Measurements from ENCODE around the gene RNF187. TPM values are rescaled to one million over a fixed set of nuclear protein-coding genes. Genes with fewer than 3 reads are reported as not detected.
"Not testable (repeated sequence)": the region's sequence is repeated elsewhere in the genome, so short reads cannot be mapped to it uniquely, and the experiment has no call there.

Gene RNF187
- polyA plus RNA-seq, 3 donors = 27.7 to 35.0 (median 29.5) TPM

- WGBS, 3 donors = 91 to 93% (median 92%) methylated on average over 8 of the region's 8 CpGs
- no peak overlapping the region for H3K27ac ChIP-seq (ENCODE audit: low read depth, low read length)
Observed at GRCh38 chr1:228497817-228498216, 10.6 kb downstream of the RNF187 start.

- WGBS, 3 donors = 54 to 81% (median 61%) methylated on average over 8 of the region's 8 CpGs
- no peak overlapping the region for H3K27ac ChIP-seq (ENCODE audit: low read depth, low read length)
Observed at GRCh38 chr1:228500143-228500734, 13.1 kb downstream of the RNF187 start.

- WGBS, 3 donors = 25% methylated on average over 23 of the region's 23 CpGs
Observed at GRCh38 chr1:228500901-228501871, 14.0 kb downstream of the RNF187 start.

GRCh38 chr1:228502522-228502921, 15.3 kb downstream of the RNF187 start:
- WGBS, 3 donors = 86 to 92% (median 92%) methylated on average over 5 of the region's 5 CpGs
- H3K27ac ChIP-seq (ENCODE audit: low read depth, low read length) = no peak overlapping the region

More at GRCh38 chr1:228500901-228501871, 14.0 kb downstream of the RNF187 start:
- no peak overlapping the region for H3K27ac ChIP-seq (ENCODE audit: low read depth, low read length)

- 73 to 77% (median 75%) methylated on average over 9 to 10 of the region's 11 CpGs for WGBS, 3 donors
- not testable (repeated sequence) for H3K27ac ChIP-seq (ENCODE audit: low read depth, low read length)
Observed at GRCh38 chr1:228505944-228506343, 18.8 kb downstream of the RNF187 start.

- no peak overlapping the region for H3K27ac ChIP-seq (ENCODE audit: low read depth, low read length)
- 73 to 84% (median 75%) methylated on average over 9 of the region's 9 CpGs for WGBS, 3 donors
Observed at GRCh38 chr1:228507961-228508652, 20.9 kb downstream of the RNF187 start.

- H3K27ac ChIP-seq (ENCODE audit: low read depth, low read length) = no peak overlapping the region
- WGBS, 3 donors = 71 to 78% (median 75%) methylated on average over 6 of the region's 6 CpGs
Observed at GRCh38 chr1:228508840-228509415, 21.7 kb downstream of the RNF187 start.

GRCh38 chr1:228510101-228510802, 23.1 kb downstream of the RNF187 start:
- 52 to 67% (median 60%) methylated on average over 5 of the region's 5 CpGs for WGBS, 3 donors
- no peak overlapping the region for H3K27ac ChIP-seq (ENCODE audit: low read depth, low read length)

- no peak overlapping the region for H3K27ac ChIP-seq (ENCODE audit: low read depth, low read length)
- 55 to 75% (median 71%) methylated on average over 3 of the region's 3 CpGs for WGBS, 3 donors
Observed at GRCh38 chr1:228510803-228511413, 23.7 kb downstream of the RNF187 start.

- WGBS, 3 donors = 70 to 79% (median 77%) methylated on average over 13 of the region's 13 CpGs
Observed at GRCh38 chr1:228511546-228512445, 24.6 kb downstream of the RNF187 start.

GRCh38 chr1:228512781-228513198, 25.6 kb downstream of the RNF187 start:
- H3K27ac ChIP-seq (ENCODE audit: low read depth, low read length) = no peak overlapping the region
- 45 to 56% (median 53%) methylated on average over 4 of the region's 4 CpGs for WGBS, 3 donors

More at GRCh38 chr1:228511546-228512445, 24.6 kb downstream of the RNF187 start:
- no peak overlapping the region for H3K27ac ChIP-seq (ENCODE audit: low read depth, low read length)

- H3K27ac ChIP-seq (ENCODE audit: low read depth, low read length) = no peak overlapping the region
- WGBS, 3 donors = 38 to 57% (median 38%) methylated on average over 14 of the region's 14 CpGs
Observed at GRCh38 chr1:228513236-228513900, 26.2 kb downstream of the RNF187 start.

GRCh38 chr1:228514421-228514820, 27.2 kb downstream of the RNF187 start:
- WGBS, 3 donors = 71 to 82% (median 79%) methylated on average over 7 of the region's 7 CpGs
- H3K27ac ChIP-seq (ENCODE audit: low read depth, low read length) = no peak overlapping the region

- no peak overlapping the region for H3K27ac ChIP-seq (ENCODE audit: low read depth, low read length)
- 23 to 49% (median 26%) methylated on average over 2 of the region's 2 CpGs for WGBS, 3 donors
Observed at GRCh38 chr1:228515200-228515834, 28.1 kb downstream of the RNF187 start.

GRCh38 chr1:228517655-228518054, 30.5 kb downstream of the RNF187 start:
- 37 to 47% (median 45%) methylated on average over 2 of the region's 2 CpGs for WGBS, 3 donors
- H3K27ac ChIP-seq (ENCODE audit: low read depth, low read length) = no peak overlapping the region

GRCh38 chr1:228527596-228527995, 40.4 kb downstream of the RNF187 start:
- no peak overlapping the region for H3K27ac ChIP-seq (ENCODE audit: low read depth, low read length)
- 42 to 55% (median 46%) methylated on average over 5 of the region's 5 CpGs for WGBS, 3 donors
